PFSK-1 (cell line): ENCODE results near the gene GPATCH2.

Source experiments
- FOXP2 ChIP-seq: optimal IDR thresholded peaks from 2 replicates; pipeline ENCODE3; 2011; ENCODE audit warnings: borderline replicate concordance, control low read depth, inconsistent platforms; ENCODE audit not compliant: insufficient read depth; ENCODE audit errors: extremely low read length, extremely low read depth
- POLR2AphosphoS5 ChIP-seq: IDR thresholded peaks from 2 replicates; pipeline ENCODE4 v1.6.1; 2012; ENCODE audit warnings: low read depth, mild to moderate bottlenecking, control low read depth, low read length, moderate library complexity
- SIN3A ChIP-seq: IDR thresholded peaks from 2 replicates; pipeline ENCODE4 v1.6.1; 2012; ENCODE audit warnings: mild to moderate bottlenecking, low read length, moderate library complexity, borderline replicate concordance; ENCODE audit not compliant: insufficient read depth
- TAF1 ChIP-seq: IDR thresholded peaks from 2 replicates; pipeline ENCODE4 v1.6.1; 2012; ENCODE audit warnings: low read length, control low read depth, borderline replicate concordance; ENCODE audit not compliant: insufficient read depth
- TF ChIP-seq, protein P1 (sequence below), 2 experiments: IDR thresholded peaks; 2 replicates each; pipeline versions ENCODE4 v1.6.1 to v1.8.0; 2011 to 2012; ENCODE audit warnings: low read depth in 2 of 2, low read length in 2 of 2, control low read depth in 1 of 2, inconsistent platforms in 1 of 2, mild to moderate bottlenecking in 1 of 2, moderate library complexity in 1 of 2; ENCODE audit not compliant: insufficient read depth in 1 of 2

The GPATCH2 gene

DNA sequence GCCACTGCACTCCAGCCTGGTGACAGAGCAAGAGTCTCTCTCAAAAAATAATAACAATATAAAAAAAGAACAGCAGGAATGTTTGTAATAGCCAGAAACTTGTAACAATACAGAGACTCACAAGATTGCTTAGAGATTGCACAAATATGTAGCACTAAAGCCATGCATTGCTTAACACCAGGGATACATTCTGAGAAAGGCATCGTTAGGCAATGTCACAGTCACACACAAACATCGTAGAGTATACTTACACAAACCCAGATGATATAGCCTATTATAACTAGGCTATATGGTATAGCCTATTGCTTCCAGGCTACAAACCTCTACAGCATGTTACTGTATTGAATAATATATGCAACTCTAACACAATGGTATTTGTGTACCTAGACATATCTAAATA, 45.3 kb downstream of the GPATCH2 start:
- TF ChIP-seq TAF1 (no peak), FOXP2 (no peak), POLR2AphosphoS5 (no peak), SIN3A (no peak)
- TF ChIP-seq, protein P1, sequence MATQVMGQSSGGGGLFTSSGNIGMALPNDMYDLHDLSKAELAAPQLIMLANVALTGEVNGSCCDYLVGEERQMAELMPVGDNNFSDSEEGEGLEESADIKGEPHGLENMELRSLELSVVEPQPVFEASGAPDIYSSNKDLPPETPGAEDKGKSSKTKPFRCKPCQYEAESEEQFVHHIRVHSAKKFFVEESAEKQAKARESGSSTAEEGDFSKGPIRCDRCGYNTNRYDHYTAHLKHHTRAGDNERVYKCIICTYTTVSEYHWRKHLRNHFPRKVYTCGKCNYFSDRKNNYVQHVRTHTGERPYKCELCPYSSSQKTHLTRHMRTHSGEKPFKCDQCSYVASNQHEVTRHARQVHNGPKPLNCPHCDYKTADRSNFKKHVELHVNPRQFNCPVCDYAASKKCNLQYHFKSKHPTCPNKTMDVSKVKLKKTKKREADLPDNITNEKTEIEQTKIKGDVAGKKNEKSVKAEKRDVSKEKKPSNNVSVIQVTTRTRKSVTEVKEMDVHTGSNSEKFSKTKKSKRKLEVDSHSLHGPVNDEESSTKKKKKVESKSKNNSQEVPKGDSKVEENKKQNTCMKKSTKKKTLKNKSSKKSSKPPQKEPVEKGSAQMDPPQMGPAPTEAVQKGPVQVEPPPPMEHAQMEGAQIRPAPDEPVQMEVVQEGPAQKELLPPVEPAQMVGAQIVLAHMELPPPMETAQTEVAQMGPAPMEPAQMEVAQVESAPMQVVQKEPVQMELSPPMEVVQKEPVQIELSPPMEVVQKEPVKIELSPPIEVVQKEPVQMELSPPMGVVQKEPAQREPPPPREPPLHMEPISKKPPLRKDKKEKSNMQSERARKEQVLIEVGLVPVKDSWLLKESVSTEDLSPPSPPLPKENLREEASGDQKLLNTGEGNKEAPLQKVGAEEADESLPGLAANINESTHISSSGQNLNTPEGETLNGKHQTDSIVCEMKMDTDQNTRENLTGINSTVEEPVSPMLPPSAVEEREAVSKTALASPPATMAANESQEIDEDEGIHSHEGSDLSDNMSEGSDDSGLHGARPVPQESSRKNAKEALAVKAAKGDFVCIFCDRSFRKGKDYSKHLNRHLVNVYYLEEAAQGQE (IDR thresholded peaks at IDR 0.05; ENCODE audit: insufficient read depth in 1 of 2, low read depth in 2 of 2, low read length in 2 of 2), result no peak

- TF ChIP-seq SIN3A (no peak), POLR2AphosphoS5 (no peak), FOXP2 (no peak), TAF1 (no peak)
- TF ChIP-seq, protein P1 (IDR thresholded peaks at IDR 0.05; ENCODE audit: insufficient read depth in 1 of 2, low read depth in 2 of 2, low read length in 2 of 2), result no peak
Measured at GRCh38 chr1:217577336-217577735, 53.6 kb downstream of the GPATCH2 start.

- TF ChIP-seq POLR2AphosphoS5 (no peak), TAF1 (no peak), FOXP2 (no peak), SIN3A (no peak)
- TF ChIP-seq, protein P1 (IDR thresholded peaks at IDR 0.05; ENCODE audit: insufficient read depth in 1 of 2, low read depth in 2 of 2, low read length in 2 of 2), result no peak
Measured at GRCh38 chr1:217574265-217574949, 56.5 kb downstream of the GPATCH2 start.

DNA sequence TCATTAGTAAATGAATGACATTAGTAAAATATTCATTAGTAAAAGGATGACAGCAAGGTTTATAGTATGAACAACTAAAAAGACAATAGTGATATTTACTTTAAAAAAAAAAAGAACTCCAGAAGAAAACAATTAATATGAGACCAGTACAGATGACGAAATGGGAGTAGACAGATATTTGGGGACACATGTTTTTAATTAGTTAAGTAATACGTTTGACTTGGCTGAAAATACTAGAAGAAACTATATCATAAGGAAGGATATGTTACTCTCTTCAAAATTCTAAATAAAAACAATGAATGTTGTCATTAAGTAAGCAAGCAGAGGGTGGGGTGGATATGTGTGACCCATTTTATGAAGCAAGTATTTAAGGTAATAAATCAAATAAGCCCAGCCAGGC, 61.9 kb downstream of the GPATCH2 start:
- TF ChIP-seq SIN3A (no peak), FOXP2 (no peak), TAF1 (no peak), POLR2AphosphoS5 (no peak)
- TF ChIP-seq, protein P1 (IDR thresholded peaks at IDR 0.05; ENCODE audit: insufficient read depth in 1 of 2, low read depth in 2 of 2, low read length in 2 of 2), result no peak
